NCI-H1436 treated with DMSO at 0.1 percent for 48 hours (cell line): Measurements from ENCODE around the gene PLCE1.

Experiments used
- DNase-seq: peaks from one replicate; lab custom pipeline; 2025; lab: John Stamatoyannopoulos, UW

PLCE1 gene

DNA sequence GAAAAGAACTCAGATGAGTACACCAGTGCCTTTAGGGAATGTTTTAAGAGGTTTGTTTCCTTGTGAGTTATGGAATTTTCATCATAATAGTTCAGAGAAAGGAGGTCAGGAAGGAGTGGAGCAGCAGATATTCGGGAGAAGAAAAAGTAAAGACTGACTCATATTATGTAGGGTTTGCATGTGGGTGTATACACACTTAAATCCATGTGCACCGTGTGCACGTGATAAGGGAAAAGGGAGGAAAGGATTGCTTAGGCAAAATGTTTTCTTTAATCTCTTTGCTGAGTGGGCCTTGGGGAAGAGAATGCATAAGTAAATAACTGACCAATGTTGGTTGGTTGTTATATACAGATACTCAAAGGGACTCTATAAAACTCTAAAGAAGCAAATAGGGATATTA is 30.2 kb downstream of the PLCE1 start:
- DNase-seq: no peak

GRCh38 chr10:94024407-94024806 is 30.7 kb downstream of the PLCE1 start:
- no peak for DNase-seq

DNA sequence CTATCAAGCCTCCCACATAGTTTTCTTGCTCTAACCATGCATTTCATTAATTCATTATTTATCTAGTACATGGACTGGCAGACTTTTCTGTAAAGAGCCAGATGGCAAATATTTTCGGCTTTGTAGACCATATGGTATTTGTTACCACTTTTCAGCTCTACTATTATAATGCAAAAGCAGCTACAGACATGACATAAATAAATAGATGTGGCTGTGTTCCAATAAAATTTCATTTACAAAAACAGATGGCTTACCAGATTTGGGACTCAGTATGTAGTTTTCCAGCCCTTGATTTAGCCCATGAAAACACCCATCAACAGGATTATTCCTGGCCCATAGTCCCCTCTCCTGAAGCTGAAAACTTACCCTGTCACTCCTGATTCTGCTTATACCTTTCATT is 32.1 kb downstream of the PLCE1 start:
- no peak for DNase-seq

GRCh38 chr10:94027197-94027596 is 33.5 kb downstream of the PLCE1 start:
- no peak for DNase-seq

- no peak for DNase-seq
Observed at GRCh38 chr10:94029955-94030354, 36.2 kb downstream of the PLCE1 start.

DNA sequence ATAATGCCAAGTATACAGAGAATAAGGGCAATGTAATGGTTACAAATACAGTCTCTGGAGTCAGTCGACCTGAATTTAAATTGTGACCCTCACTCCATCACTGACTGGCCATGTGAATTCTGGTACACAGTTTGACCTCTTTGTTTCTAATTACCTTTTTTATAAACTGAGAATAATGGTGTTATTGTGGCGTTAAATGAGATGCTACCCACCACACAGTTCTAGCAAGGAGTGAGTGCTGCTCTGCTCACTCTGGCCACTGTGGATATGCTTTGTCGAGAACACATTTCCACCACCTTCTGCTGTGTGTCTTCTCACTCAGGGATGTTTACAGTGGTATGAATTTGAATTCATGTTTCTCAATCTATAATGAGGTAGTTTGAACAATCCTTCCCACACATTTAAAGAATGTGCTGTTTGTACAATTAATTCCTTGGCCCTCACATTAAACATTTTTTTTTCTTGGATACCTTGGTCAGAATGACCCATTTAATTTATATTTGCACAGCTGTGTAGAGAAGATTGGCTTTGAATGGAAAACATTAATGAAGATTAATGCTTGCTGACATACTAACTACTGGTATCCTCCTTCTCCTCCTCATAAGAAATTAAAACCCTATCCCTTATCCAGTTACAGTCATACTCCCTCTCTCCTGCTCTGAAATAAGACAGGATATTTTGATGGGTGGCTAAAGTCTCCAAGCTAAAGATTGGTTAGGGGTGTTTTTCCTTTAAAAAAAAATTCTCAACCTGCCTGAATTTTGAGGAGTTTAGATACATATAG is 42.4 kb downstream of the PLCE1 start:
- DNase-seq: no peak

GRCh38 chr10:94036766-94037033 is 43.0 kb downstream of the PLCE1 start:
- DNase-seq: no peak

DNA sequence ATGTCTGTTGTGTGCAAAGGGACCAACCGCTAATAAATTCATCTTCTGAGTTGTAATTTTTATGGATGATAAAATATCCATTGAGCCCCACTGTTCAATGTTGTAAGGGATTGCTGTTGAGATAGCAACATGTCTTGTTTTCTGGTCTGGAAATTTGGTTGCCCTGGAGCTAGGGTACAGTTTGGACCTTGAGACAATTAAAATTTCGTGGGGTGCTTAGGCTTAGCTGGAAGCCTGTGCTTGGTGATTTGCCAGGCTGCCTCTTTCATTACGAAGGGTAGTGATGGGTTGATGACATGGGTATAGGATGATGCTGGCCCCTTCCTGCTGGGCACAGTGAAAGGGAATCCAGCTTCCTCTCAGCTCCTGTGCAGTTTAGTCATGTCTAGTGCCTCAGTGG is 43.6 kb downstream of the PLCE1 start:
- DNase-seq: no peak

GRCh38 chr10:94038024-94038423 is 44.3 kb downstream of the PLCE1 start:
- no peak for DNase-seq

DNA sequence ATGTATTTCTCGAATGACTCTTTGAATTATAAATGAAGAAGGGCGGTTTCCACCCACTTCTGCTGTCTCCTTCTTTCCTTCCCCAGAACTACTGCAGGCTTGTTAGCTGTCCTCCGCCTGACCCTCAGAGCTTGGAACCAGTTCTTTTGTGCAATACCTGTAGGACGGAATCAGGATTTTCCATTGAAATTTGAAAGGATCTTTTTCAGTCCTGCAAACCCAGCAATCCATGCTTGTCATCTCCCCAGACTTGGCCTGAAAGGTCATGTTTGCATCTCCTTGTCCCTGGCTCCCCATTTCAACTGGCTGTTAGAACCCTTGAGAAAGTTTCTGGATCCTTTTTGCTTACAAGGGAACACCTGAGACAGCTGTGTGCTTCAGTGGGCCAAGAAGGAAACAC is 47.5 kb downstream of the PLCE1 start:
- DNase-seq: no peak

DNA sequence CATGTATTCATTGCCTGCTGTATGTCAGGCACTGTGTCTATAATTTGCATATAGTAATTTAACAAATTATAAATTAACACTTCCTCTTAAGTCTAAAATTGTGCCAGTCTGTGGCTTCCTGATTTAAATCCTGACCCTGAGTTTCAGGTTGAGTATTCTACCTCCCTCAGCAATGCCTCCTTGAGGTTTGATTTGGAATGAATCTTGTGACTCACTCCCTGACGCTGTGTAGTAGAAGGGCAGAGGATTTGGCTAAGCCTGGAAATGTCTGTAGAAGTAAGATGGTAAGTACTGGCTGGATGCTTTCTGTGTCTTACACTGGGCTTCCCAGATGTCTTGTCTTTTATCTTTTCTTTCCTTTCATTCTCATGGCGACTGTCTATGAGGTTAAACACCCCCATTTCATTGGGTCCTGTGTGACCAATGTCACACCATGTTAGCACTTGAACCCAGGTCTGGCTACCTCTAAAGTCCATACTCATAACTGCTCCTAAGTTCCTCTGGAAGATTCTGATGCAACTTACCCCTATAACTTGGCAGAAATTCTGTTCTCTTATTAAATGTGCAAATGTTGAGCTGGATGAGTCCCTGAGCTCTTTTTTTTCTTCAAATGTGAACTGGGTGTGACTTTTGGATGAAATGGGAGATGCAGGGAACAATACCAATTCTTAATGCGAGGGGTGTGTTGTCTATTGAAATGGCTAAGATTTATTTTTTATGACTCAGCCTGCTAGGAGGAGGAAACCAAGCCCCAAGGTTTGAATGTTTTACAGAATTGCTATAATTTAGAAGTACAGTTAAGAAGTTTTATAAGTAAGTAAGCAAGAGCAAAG is 48.5 kb downstream of the PLCE1 start:
- DNase-seq: no peak

DNA sequence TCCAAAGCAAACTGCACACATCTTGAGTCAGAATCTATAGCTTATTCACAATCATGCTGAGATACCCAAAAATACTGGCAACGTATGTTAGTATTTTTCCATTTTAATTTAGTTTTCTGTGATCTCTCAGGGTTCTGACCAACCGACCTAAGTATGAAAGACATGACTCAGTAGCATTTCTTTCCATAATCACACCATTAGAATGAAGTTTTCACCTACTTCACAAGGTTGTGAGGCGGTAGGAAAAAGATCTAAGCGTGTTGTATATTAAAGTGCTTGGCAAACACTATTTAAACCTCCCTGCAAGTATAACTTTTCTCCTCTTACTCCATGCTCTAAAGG is 49.1 kb downstream of the PLCE1 start:
- no peak for DNase-seq
